H1 (cell line): ENCODE data around the gene TFR2. TPM values are rescaled to one million over a fixed set of nuclear protein-coding genes. Genes with fewer than 3 reads are reported as not detected.

ENCODE experiments used
- CTCF ChIA-PET: fragments of 300-600 bp; sonication (Branson Sonifier 250); formaldehyde crosslinking; loops from one replicate; lab custom pipeline; 2021; ENCODE audit not compliant: partially characterized antibody; lab: Charles Lee
- POLR2A ChIA-PET: fragments of 300-600 bp; sonication (Branson Sonifier 250); formaldehyde crosslinking; loops from one replicate; lab custom pipeline; 2021; ENCODE audit warnings: inconsistent platforms; ENCODE audit not compliant: partially characterized antibody; lab: Charles Lee
- DNase-seq, 2 experiments: peaks; one replicate each; pipeline versions ENCODE4 v3.0.0 to v3.0.0-alpha.2; 2010 to 2022; ENCODE audit warnings: low spot score in 2 of 2, low read depth in 1 of 2, mixed read lengths in 1 of 2
- FAIRE-seq: peaks from 2 replicates; lab custom pipeline; 2011; peaks lifted over from hg19 to GRCh38; lab: Jason Lieb, UNC
- H2AFZ ChIP-seq: 2 replicates; pipeline ENCODE4 v1.8.1; 2012; ENCODE audit warnings: low read length, inconsistent platforms
- H2AK5ac ChIP-seq: 2 replicates; pipeline ENCODE4 v1.6.1; 2013; ENCODE audit warnings: low read depth, low read length
- H2BK120ac ChIP-seq: replicated peaks from 2 replicates; pipeline ENCODE3; 2013; ENCODE audit warnings: low read depth, low read length, inconsistent platforms
- H2BK12ac ChIP-seq: 2 replicates; pipeline ENCODE4 v1.6.1; 2013; ENCODE audit warnings: low read depth, low read length
- H2BK15ac ChIP-seq: 2 replicates; pipeline ENCODE4 v1.6.1; 2013; ENCODE audit warnings: low read length
- H2BK20ac ChIP-seq: 2 replicates; pipeline ENCODE4 v1.6.1; 2013; ENCODE audit warnings: low read length
- H2BK5ac ChIP-seq: 2 replicates; pipeline ENCODE4 v1.6.1; 2013; ENCODE audit warnings: low read depth, low read length
- H3K14ac ChIP-seq: 2 replicates; pipeline ENCODE4 v1.6.1; 2013; ENCODE audit warnings: inconsistent platforms; ENCODE audit not compliant: insufficient read length
- H3K18ac ChIP-seq: 2 replicates; pipeline ENCODE4 v1.6.1; 2013; ENCODE audit warnings: low read length; ENCODE audit errors: extremely low read depth
- H3K23ac ChIP-seq: 2 replicates; pipeline ENCODE4 v1.6.1; 2013; ENCODE audit warnings: inconsistent platforms; ENCODE audit not compliant: insufficient read length
- H3K23me2 ChIP-seq: 2 replicates; pipeline ENCODE4 v1.6.1; 2013; ENCODE audit warnings: low read depth, low read length
- H3K27ac ChIP-seq: 2 replicates; pipeline ENCODE4 v1.6.1; 2011; ENCODE audit warnings: low read depth, low read length, inconsistent platforms
- H3K27me3 ChIP-seq, 4 experiments: replicated peaks in 1 of 4; 1 replicate in 1 of 4; 2 replicates in 3 of 4; pipeline versions ENCODE4 v1.6.1 to v1.8.1; 2011 to 2013; ENCODE audit warnings: low read length in 3 of 4, mild to moderate bottlenecking in 3 of 4, inconsistent platforms in 2 of 4, mixed read lengths in 2 of 4, moderate library complexity in 1 of 4; ENCODE audit not compliant: control insufficient read depth in 3 of 4, insufficient read depth in 3 of 4; ENCODE audit errors: extremely low read depth in 1 of 4
- H3K36me3 ChIP-seq, 4 experiments: 2 replicates each; pipeline versions ENCODE4 v1.6.1 to v1.8.1; 2011 to 2013; ENCODE audit warnings: mild to moderate bottlenecking in 4 of 4, low read length in 3 of 4, moderate library complexity in 2 of 4, control low read depth in 1 of 4, inconsistent platforms in 1 of 4; ENCODE audit not compliant: insufficient read depth in 4 of 4, control insufficient read depth in 2 of 4
- H3K4ac ChIP-seq: replicated peaks from 2 replicates; pipeline ENCODE3; 2013; ENCODE audit warnings: low read length, low read depth, mixed read lengths, inconsistent platforms; ENCODE audit not compliant: insufficient read length
- H3K4me1 ChIP-seq, 4 experiments: replicated peaks in 1 of 4; 1 replicate in 1 of 4; 2 replicates in 3 of 4; pipeline versions ENCODE4 v1.6.1 to v1.8.1; 2011 to 2013; ENCODE audit warnings: low read length in 3 of 4, inconsistent platforms in 2 of 4, mixed read lengths in 1 of 4; ENCODE audit not compliant: insufficient read depth in 4 of 4, control insufficient read depth in 3 of 4
- H3K4me2 ChIP-seq, 2 experiments: 2 replicates each; pipeline versions ENCODE4 v1.6.1 to v1.8.1; 2011 to 2013; ENCODE audit warnings: low read depth in 2 of 2, low read length in 2 of 2, control low read depth in 1 of 2, inconsistent platforms in 1 of 2, mild to moderate bottlenecking in 1 of 2; ENCODE audit not compliant: insufficient read depth in 1 of 2
- H3K4me3 ChIP-seq, 4 experiments: fragments of 200-600, 300-600 bp in 1 of 4; sonication (generic), shearing (Covaris generic), sonication (Bioruptor Twin) in 1 of 4; 2 replicates each; pipeline versions ENCODE4 v1.5.1 to v1.8.1; 2011 to 2016; ENCODE audit warnings: low read length in 4 of 4, low read depth in 3 of 4, control low read depth in 2 of 4, inconsistent platforms in 2 of 4, mild to moderate bottlenecking in 2 of 4, mixed read lengths in 1 of 4, moderate library complexity in 1 of 4; ENCODE audit not compliant: insufficient read depth in 2 of 4; ENCODE audit errors: extremely low read depth in 1 of 4
- H3K56ac ChIP-seq: replicated peaks from 2 replicates; pipeline ENCODE3; 2013; ENCODE audit warnings: low read depth, mild to moderate bottlenecking, mixed read lengths, low read length, inconsistent platforms; ENCODE audit not compliant: insufficient read length
- H3K79me1 ChIP-seq: 2 replicates; pipeline ENCODE4 v1.6.1; 2013; ENCODE audit warnings: low read depth, low read length, control low read depth
- H3K79me2 ChIP-seq, 2 experiments: 2 replicates each; pipeline versions ENCODE4 v1.6.1 to v1.8.1; 2012 to 2013; ENCODE audit warnings: low read length in 2 of 2, mild to moderate bottlenecking in 2 of 2, inconsistent platforms in 1 of 2; ENCODE audit not compliant: insufficient read depth in 2 of 2, control insufficient read depth in 1 of 2
- H3K9ac ChIP-seq, 4 experiments: replicated peaks in 1 of 4; 1 replicate in 1 of 4; 2 replicates in 3 of 4; pipeline versions ENCODE4 v1.6.1 to v1.8.1; 2011 to 2013; ENCODE audit warnings: low read depth in 3 of 4, low read length in 3 of 4, control low read depth in 2 of 4, mild to moderate bottlenecking in 2 of 4, moderate library complexity in 2 of 4, inconsistent platforms in 1 of 4; ENCODE audit errors: extremely low read depth in 1 of 4
- H3K9me3 ChIP-seq, 2 experiments: 2 replicates each; pipeline versions ENCODE4 v1.6.1 to v1.8.1; 2012 to 2013; ENCODE audit warnings: mild to moderate bottlenecking in 2 of 2, moderate library complexity in 2 of 2, control low read depth in 1 of 2, inconsistent platforms in 1 of 2, low read depth in 1 of 2, low read length in 1 of 2, mixed read lengths in 1 of 2; ENCODE audit not compliant: insufficient read depth in 2 of 2
- H4K20me1 ChIP-seq, 2 experiments: replicated peaks in 1 of 2; 2 replicates each; pipeline versions ENCODE3 to v1.8.1; 2011 to 2013; ENCODE audit warnings: inconsistent platforms in 2 of 2, low read length in 2 of 2, mild to moderate bottlenecking in 1 of 2; ENCODE audit not compliant: insufficient read depth in 2 of 2, control insufficient read depth in 1 of 2
- H4K5ac ChIP-seq: 2 replicates; pipeline ENCODE4 v1.6.1; 2013; ENCODE audit warnings: low read length, low read depth, mixed read lengths, inconsistent platforms; ENCODE audit not compliant: insufficient read length
- H4K8ac ChIP-seq: 2 replicates; pipeline ENCODE4 v1.8.0; 2013; ENCODE audit warnings: mild to moderate bottlenecking, moderate library complexity, low read length, inconsistent platforms; ENCODE audit not compliant: insufficient read depth; ENCODE audit errors: extremely low read depth
- H4K91ac ChIP-seq: replicated peaks from 2 replicates; pipeline ENCODE3; 2013; ENCODE audit warnings: low read length, mixed read lengths, inconsistent platforms; ENCODE audit not compliant: insufficient read length
- CREB1 ChIP-seq: IDR thresholded peaks from 2 replicates; pipeline ENCODE4 v1.6.1; 2012; ENCODE audit warnings: inconsistent platforms
- GABPA ChIP-seq: IDR thresholded peaks from 2 replicates; pipeline ENCODE4 v1.6.1; 2011; ENCODE audit warnings: mild to moderate bottlenecking, low read length, moderate library complexity, borderline replicate concordance; ENCODE audit not compliant: insufficient read depth
- HDAC6 ChIP-seq: IDR thresholded peaks from one replicate; pipeline ENCODE4 v1.7.1; 2012; ENCODE audit warnings: low read depth, mild to moderate bottlenecking, inconsistent platforms, low read length, moderate library complexity
- JUN ChIP-seq: IDR thresholded peaks from 2 replicates; pipeline ENCODE4 v1.6.1; 2011; ENCODE audit warnings: low read depth, mild to moderate bottlenecking, improper control_type of control experiment, low read length
- MAFK ChIP-seq: IDR thresholded peaks from 2 replicates; pipeline ENCODE4 v1.6.1; 2012; ENCODE audit warnings: low read depth, mild to moderate bottlenecking, improper control_type of control experiment, low read length
- POLR2A ChIP-seq, 2 experiments: IDR thresholded peaks; 1 replicate in 1 of 2; 2 replicates in 1 of 2; pipeline ENCODE4 v1.6.1; 2011; ENCODE audit warnings: low read depth in 2 of 2, low read length in 2 of 2, mild to moderate bottlenecking in 2 of 2; ENCODE audit errors: control extremely low read depth in 1 of 2
- RBBP5 ChIP-seq: IDR thresholded peaks from 2 replicates; pipeline ENCODE4 v1.7.1; 2012; ENCODE audit warnings: low read depth, mild to moderate bottlenecking, inconsistent platforms, low read length, moderate library complexity, borderline replicate concordance
- RNF2 ChIP-seq: fragments of 200-900, 300-1000 bp; sonication (generic); IDR thresholded peaks from 2 replicates; pipeline ENCODE4 v1.7.1; 2016; ENCODE audit warnings: borderline replicate concordance, low read depth, mild to moderate bottlenecking, antibody characterized with exemption, low read length; ENCODE audit not compliant: poor library complexity, severe bottlenecking; ENCODE audit errors: missing control alignments
- SIRT6 ChIP-seq: IDR thresholded peaks from one replicate; pipeline ENCODE4 v1.7.1; 2012; ENCODE audit warnings: low read length, inconsistent platforms
- TCF12 ChIP-seq: IDR thresholded peaks from 2 replicates; pipeline ENCODE4 v1.6.1; 2011; ENCODE audit warnings: low read depth, mild to moderate bottlenecking, low read length
- WGBS, 2 experiments: shearing (Covaris generic) in 1 of 2; methylation state at CpG; one replicate each; pipeline versions ENCODE4 v1.1.6 to v1.1.7; 2013 to 2015; ENCODE audit warnings: low lambda C conversion rate in 2 of 2, mixed read lengths in 2 of 2, inconsistent platforms in 1 of 2, low coverage in 1 of 2, missing lambda C conversion rate in 1 of 2; ENCODE audit not compliant: insufficient replicate concordance in 2 of 2, insufficient coverage in 1 of 2, insufficient read length in 1 of 2; ENCODE audit errors: extremely low coverage in 1 of 2, missing lambda C conversion rate in 1 of 2; 5-methylcytosine and 5-hydroxymethylcytosine counted together
- long read RNA-seq, 2 experiments: library from RNA in 1 of 2; library from capped mRNA in 1 of 2; stranded (forward); transcript quantifications; one replicate each; pipeline ENCODE4 v2.0.0, GENCODE V29; 2021; ENCODE audit warnings: inconsistent platforms in 1 of 2
- polyA minus RNA-seq, 3 experiments: library from RNA; depleted of rRNA, polyadenylated mRNA; stranded (reverse); fragments of >200 nt; gene quantifications; 1 replicate in 2 of 3; 2 replicates in 1 of 3; pipeline ENCODE4 v1.2.3, GENCODE V29; 2011
- polyA plus RNA-seq, 7 experiments: library from polyadenylated mRNA; depleted of rRNA in 3 of 7; stranded (reverse) in 5 of 7; unstranded in 2 of 7; fragments of >200 nt in 5 of 7; fragments of 200-250 nt in 2 of 7; gene quantifications; 1 replicate in 5 of 7; 2 replicates in 1 of 7; 4 replicates in 1 of 7; pipeline versions ENCODE4 v1.2.1 to v1.2.3, GENCODE V29; 2011 to 2013; ENCODE audit warnings: missing spikeins in 2 of 7, mixed read lengths in 2 of 7
- total RNA-seq: library from RNA; stranded (reverse); fragmentation: NEBNext Ultra II Directional; extraction: Animal tissue kit (Norgen Biotek cat#: 25700); gene quantifications from 2 replicates; pipeline ENCODE4 v1.2.1, GENCODE V29; 2021
- TF ChIP-seq, protein P1 (sequence below): IDR thresholded peaks from 2 replicates; pipeline ENCODE4 v1.6.1; 2011; ENCODE audit warnings: low read depth, mild to moderate bottlenecking, low read length; ENCODE audit not compliant: insufficient read depth

Gene TFR2
- total RNA-seq (4.9 and 5.7 TPM in 2 replicates), polyA plus RNA-seq (2011; rRNA removed) (4.6 and 6.0 TPM in 2 replicates), polyA minus RNA-seq (2011; rRNA and poly(A)+ RNA removed) (1.5 and 3.4 TPM in 2 replicates)
- 4.0 TPM for polyA plus RNA-seq (2011; cell fraction: cytosol; rRNA removed)
- polyA plus RNA-seq (2011; cell fraction: nucleus; rRNA removed), result 17.7 TPM
- 5.4 to 7.4 TPM (median 6.2 TPM) in 4 replicates for polyA plus RNA-seq (2012, experiment 1 of 2)
- polyA plus RNA-seq (2012, experiment 2 of 2), result 3.3 TPM
- polyA plus RNA-seq (2013, experiment 1 of 2), result 4.0 TPM
- 3.5 TPM for polyA plus RNA-seq (2013, experiment 2 of 2)
- polyA minus RNA-seq (2011; cell fraction: cytosol; rRNA and poly(A)+ RNA removed), result 4.3 TPM
- polyA minus RNA-seq (2011; cell fraction: nucleus; rRNA and poly(A)+ RNA removed), result 7.1 TPM
- long read RNA-seq, experiment 1, partial matches to known transcripts, result 0 of 1 reads
- long read RNA-seq, experiment 1, other reads (novel, unspliced or antisense), result 0 of 1 reads
- long read RNA-seq, experiment 2, partial matches to known transcripts, result 0 of 1 reads
- long read RNA-seq, experiment 2, other reads (novel, unspliced or antisense), result 0 of 1 reads

DNA sequence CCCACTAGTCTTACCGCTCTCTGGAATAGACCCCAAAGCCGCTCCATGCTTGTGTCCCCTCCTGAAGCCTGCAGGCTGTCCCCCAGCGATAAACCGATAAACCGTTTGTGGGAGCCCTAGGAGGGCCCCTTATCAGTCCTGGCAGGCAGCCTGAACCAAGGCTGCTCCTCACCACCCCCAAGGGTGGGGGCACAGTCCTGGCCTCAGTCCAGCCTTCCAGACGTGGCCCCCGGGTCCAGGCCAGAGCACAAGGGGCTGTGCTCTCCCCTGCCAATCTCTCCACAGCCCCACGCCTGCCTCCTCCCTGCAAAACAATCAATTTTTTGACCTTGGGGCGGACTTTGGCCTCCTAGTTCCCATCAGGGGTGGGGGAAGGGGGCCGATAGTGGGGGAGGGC, at the start of gene TFR2:
Gene TFR2 (minus strand): TSS at position 90 of the 397 bp plus-strand sequence. CDS start 43 bp downstream, at position 47.
- H2BK120ac ChIP-seq, result no peak within 1 kb of the TSS
- H3K23ac ChIP-seq, result no peak within 1 kb of the TSS
- no peak within 1 kb of the TSS for H2BK15ac ChIP-seq
- no peaks in the 10 kb centered on the region for H3K79me2 ChIP-seq
- no peak within 1 kb of the TSS for H4K8ac ChIP-seq
- H3K9me3 ChIP-seq, result no peaks in the 10 kb centered on the region
- H3K79me1 ChIP-seq, result no peaks in the 10 kb centered on the region; the same call in 1 of the 2 replicates
- peaks cover 0 to 25% (median 16%) of the 10 kb centered on the region in 4 experiments; a peak in 6 of 7 replicates for H3K4me1 ChIP-seq
- no peak within 1 kb of the TSS for H3K4ac ChIP-seq
- H3K27ac ChIP-seq, result no peak within 1 kb of the TSS
- no peak within 1 kb of the TSS; the same call in 1 of the 2 replicates for H2AK5ac ChIP-seq
- peaks cover 2% of the 10 kb centered on the region; the same call in 1 of the 2 replicates for H3K23me2 ChIP-seq
- H3K27me3 ChIP-seq, result no peaks in the 10 kb centered on the region
- ChIA-PET CTCF (interaction anchor here (0.9 to 1.9 kb wide), 11 partner anchors 7 to 159 kb away, joined by 3 to 13 read pairs (median 4); no protein-coding TSS in a partner anchor), POLR2A (interaction anchor here (0.6 to 2.0 kb wide), 4 partner anchors 13 to 185 kb away, joined by 3 to 5 read pairs (median 4); partner anchors contain the start of gene ACTL6B)
- H3K56ac ChIP-seq, result no peak within 1 kb of the TSS
- 86% methylated on average over 9 of the region's 10 CpGs; no CpG with 5 or more reads in 1 of the 2 experiments for WGBS, 2 experiments
- no peak within 1 kb of the TSS for H3K9ac ChIP-seq
- H3K14ac ChIP-seq, result no peak within 1 kb of the TSS
- no peak within 1 kb of the TSS for H4K91ac ChIP-seq
- no peaks in the 10 kb centered on the region for H3K36me3 ChIP-seq
- no peak for DNase-seq
- no peak within 1 kb of the TSS for H4K5ac ChIP-seq
- no peak within 1 kb of the TSS; the same call in 1 of the 2 replicates for H3K18ac ChIP-seq
- H2BK5ac ChIP-seq, result 0 out of 2 replicates have a peak within 1 kb of the TSS, but pooled peaks have one; percentile 24
- no peak for FAIRE-seq
- no peak within 1 kb of the TSS for H2AFZ ChIP-seq
- H2BK12ac ChIP-seq, result peak within 1 kb of the TSS; percentile 50; the same call in 1 of the 2 replicates
- no peaks in the 10 kb centered on the region for H4K20me1 ChIP-seq
- no peak within 1 kb of the TSS for H3K4me3 ChIP-seq
- no peak within 1 kb of the TSS for H2BK20ac ChIP-seq
- peak within 1 kb of the TSS; percentile 7 to 40; a peak in 1 of 4 replicates for H3K4me2 ChIP-seq
- TF ChIP-seq GABPA (no peak), HDAC6 (no peak), POLR2A (IDR thresholded peaks at IDR 0.05; ENCODE audit: control extremely low read depth in 1 of 2, low read depth in 2 of 2, low read length in 2 of 2) (no peak), SIRT6 (no peak), RNF2 (no peak), TCF12 (no peak), MAFK (no peak), JUN (no peak), CREB1 (no peak), RBBP5 (no peak)
- TF ChIP-seq, protein P1, sequence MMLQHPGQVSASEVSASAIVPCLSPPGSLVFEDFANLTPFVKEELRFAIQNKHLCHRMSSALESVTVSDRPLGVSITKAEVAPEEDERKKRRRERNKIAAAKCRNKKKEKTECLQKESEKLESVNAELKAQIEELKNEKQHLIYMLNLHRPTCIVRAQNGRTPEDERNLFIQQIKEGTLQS, result no peak
